IPS-15b (cell line): Measurements from ENCODE around the gene XKRX.

Source experiments
- H3K27me3 ChIP-seq: one replicate; pipeline ENCODE4 v1.6.1; 2013; ENCODE audit warnings: low read length; ENCODE audit not compliant: control insufficient read depth, insufficient read depth
- H3K36me3 ChIP-seq: one replicate; pipeline ENCODE4 v1.6.1; 2013; ENCODE audit warnings: low read length; ENCODE audit not compliant: control insufficient read depth, insufficient read depth
- H3K4me1 ChIP-seq: one replicate; pipeline ENCODE4 v1.6.1; 2013; ENCODE audit warnings: mild to moderate bottlenecking, low read length; ENCODE audit not compliant: control insufficient read depth, insufficient read depth
- H3K4me3 ChIP-seq: one replicate; pipeline ENCODE4 v1.5.1; 2013; ENCODE audit warnings: low read depth, low read length
- H3K9ac ChIP-seq: one replicate; pipeline ENCODE4 v1.6.1; 2013; ENCODE audit warnings: low read depth, mild to moderate bottlenecking, low read length
- H3K9me3 ChIP-seq: one replicate; pipeline ENCODE4 v1.6.1; 2013; ENCODE audit warnings: mild to moderate bottlenecking, low read length; ENCODE audit not compliant: control insufficient read depth, insufficient read depth

XKRX gene

DNA sequence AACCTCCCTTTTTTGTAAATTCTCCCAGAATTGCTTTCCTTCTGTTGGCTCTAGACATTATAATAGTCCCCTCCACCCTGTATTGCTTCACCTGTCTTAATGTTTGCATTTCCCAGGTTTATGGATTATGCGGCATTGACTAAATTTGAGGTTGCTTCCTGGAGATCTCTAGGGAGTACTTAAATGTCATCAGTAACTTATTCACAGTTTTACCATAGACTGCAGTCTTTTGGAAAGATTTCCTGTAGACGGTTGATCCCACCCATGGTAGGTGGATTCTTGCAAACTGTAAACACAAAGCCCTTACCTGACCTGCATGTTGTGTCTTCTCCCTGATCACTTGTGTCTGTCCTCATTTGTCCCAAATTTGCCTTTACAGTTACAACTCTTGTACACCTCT, 48.3 kb downstream of the XKRX start:
- no peak overlapping the region for H3K9ac ChIP-seq
- H3K9me3 ChIP-seq = no peaks in the 10 kb centered on the region
- H3K36me3 ChIP-seq = no peaks in the 10 kb centered on the region
- H3K4me3 ChIP-seq = no peak overlapping the region
- no peaks in the 10 kb centered on the region for H3K4me1 ChIP-seq
- no peaks in the 10 kb centered on the region for H3K27me3 ChIP-seq

DNA sequence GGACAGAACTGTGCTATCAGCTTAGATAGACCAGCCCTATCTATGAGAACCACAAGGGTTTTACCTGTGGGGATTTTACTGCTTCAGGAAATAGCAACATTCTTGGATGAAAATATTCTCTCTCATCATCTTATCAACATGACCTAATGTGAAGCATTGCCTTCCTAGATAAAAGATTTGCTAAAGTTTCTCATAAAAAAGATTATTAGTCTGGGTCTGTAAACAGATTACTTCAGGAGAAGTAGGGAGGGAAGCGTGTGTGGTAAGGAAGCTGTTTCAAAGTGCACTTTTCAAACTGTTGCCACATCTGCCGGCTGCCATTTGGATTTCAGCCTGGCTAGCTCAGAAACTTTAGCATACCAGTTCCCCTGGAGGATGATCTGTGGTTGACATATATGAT, 54.4 kb downstream of the XKRX start, which contains the start of gene NOX1:
Gene NOX1, minus strand, starts transcription at position 35 of the 400 bp plus-strand sequence. CDS start 220 bp downstream, outside the sequence.
- Histone ChIP-seq H3K36me3 (no peaks in the 10 kb centered on the region), H3K9ac (no peak within 1 kb of the TSS), H3K4me1 (no peaks in the 10 kb centered on the region), H3K27me3 (no peaks in the 10 kb centered on the region), H3K9me3 (no peaks in the 10 kb centered on the region), H3K4me3 (no peak within 1 kb of the TSS)

- Histone ChIP-seq H3K9me3 (no peaks in the 10 kb centered on the region), H3K27me3 (no peaks in the 10 kb centered on the region), H3K9ac (no peak overlapping the region), H3K4me1 (no peaks in the 10 kb centered on the region), H3K36me3 (no peaks in the 10 kb centered on the region), H3K4me3 (no peak overlapping the region)
These were observed 56.8 kb downstream of the XKRX start for GRCh38 chrX:100871594-100872560.

DNA sequence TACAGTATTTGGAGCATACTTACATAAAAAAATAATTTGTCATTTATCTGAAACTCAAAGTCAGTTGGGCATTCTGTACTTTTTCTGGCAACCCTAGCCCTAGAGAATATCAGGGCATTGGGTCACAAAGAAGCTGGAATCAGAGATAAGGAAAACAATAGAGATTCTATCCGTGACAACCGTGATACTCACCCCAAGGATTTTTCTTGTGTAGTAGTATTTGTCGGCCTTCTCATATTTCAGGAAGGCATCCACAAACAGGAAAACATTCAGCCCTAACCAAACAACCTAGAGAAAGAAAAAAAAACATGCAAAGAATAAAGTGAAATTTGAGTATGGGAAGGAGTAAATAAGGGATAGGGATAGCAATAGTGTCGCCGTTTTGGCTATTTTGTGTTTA, 58.2 kb downstream of the XKRX start:
- Histone ChIP-seq H3K4me3 (no peak overlapping the region), H3K36me3 (no peaks in the 10 kb centered on the region), H3K9ac (no peak overlapping the region), H3K9me3 (no peaks in the 10 kb centered on the region), H3K27me3 (no peaks in the 10 kb centered on the region), H3K4me1 (no peaks in the 10 kb centered on the region)

DNA sequence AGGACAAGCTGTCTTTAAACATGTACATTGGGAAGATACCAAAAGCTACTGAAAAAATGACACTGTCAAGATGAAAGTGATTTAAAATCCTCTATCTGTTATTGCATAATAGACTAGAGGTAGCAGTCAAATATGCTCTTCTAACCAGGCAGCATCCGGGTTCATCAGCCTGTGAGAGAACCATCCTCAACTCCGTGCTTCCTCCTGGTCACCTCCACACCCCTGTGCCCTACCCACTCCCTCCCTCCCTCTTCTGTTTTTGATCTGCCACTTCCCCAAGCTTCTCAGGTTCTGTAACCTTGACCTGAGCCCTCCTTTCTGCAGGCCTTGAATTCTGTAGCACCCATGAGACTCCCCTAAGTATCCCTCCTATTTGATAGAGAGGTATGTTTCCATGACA, 60.4 kb downstream of the XKRX start:
- Histone ChIP-seq H3K36me3 (no peaks in the 10 kb centered on the region), H3K9ac (no peak overlapping the region), H3K4me3 (no peak overlapping the region), H3K9me3 (no peaks in the 10 kb centered on the region), H3K27me3 (no peaks in the 10 kb centered on the region), H3K4me1 (no peaks in the 10 kb centered on the region)

DNA sequence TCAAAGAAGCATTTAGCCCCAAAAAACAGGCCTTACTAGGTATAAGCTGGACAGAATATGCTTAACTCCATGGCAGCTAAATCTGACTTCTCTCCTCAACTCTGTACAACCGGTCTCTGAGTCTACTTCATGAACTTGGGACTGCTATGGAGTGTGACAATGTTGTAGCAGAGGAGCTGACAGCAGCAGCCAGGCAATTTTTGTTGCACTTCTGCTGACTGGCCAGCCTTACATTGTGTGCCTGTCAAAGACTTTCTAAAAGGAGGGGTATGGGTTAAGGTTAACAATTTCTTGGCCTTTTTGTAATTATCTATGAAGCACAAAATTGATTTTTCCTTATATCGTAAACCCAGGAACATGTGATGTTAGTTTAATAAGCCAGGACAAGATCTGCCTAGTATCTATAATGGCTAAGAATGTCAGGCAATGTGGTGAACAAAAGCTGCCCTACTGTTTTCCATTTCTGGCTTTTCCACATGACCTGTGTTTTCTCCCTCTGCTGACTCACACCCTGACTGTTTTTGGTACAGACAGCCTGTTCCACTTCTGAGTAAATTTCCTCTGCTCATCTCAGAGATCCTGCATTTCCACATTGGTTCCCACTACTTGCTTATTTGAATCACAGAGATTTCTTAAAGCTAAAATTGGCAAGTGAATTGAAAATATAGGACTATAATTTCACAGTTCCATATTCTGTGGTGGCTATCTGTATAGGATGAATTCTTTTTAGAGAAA, 63.9 kb downstream of the XKRX start:
- Histone ChIP-seq H3K4me1 (no peaks in the 10 kb centered on the region), H3K9me3 (no peaks in the 10 kb centered on the region), H3K4me3 (no peak overlapping the region), H3K27me3 (no peaks in the 10 kb centered on the region), H3K9ac (no peak overlapping the region), H3K36me3 (no peaks in the 10 kb centered on the region)
